H7 (cell line): ENCODE measurements around the gene HOXD12. TPM values are rescaled to one million over a fixed set of nuclear protein-coding genes. Genes with fewer than 3 reads are reported as not detected.

Experiments used
- DNase-seq: peaks from one replicate; pipeline ENCODE4 v3.0.0; 2012
- H3K27me3 ChIP-seq: 2 replicates; pipeline ENCODE4 v1.6.0; 2011; ENCODE audit warnings: mild to moderate bottlenecking, low read length; ENCODE audit not compliant: control insufficient read depth, insufficient read depth
- H3K36me3 ChIP-seq: replicated peaks from 2 replicates; pipeline ENCODE4 v1.5.1; 2011; ENCODE audit warnings: low read length; ENCODE audit not compliant: control insufficient read depth, insufficient read depth
- H3K4me3 ChIP-seq: 2 replicates; pipeline ENCODE4 v1.5.1; 2011; ENCODE audit warnings: low read depth, mild to moderate bottlenecking, control low read depth, low read length, moderate library complexity; ENCODE audit not compliant: insufficient read depth
- total RNA-seq: library from RNA; depleted of rRNA; stranded (reverse); fragments of >200 nt; shearing (Covaris generic); gene quantifications from 2 replicates; pipeline ENCODE4 v1.2.3, GENCODE V29; 2014

Gene HOXD12
- total RNA-seq, 1 experiment from 2014 or later, result not detected

GRCh38 chr2:176145085-176145969, 45.7 kb downstream of the HOXD12 start:
- Histone ChIP-seq H3K4me3 (no peak overlapping the region), H3K36me3 (no peaks in the 10 kb centered on the region), H3K27me3 (peaks cover 96% of the 10 kb centered on the region)
- no peak for DNase-seq

GRCh38 chr2:176146101-176146500, 46.5 kb downstream of the HOXD12 start:
- peaks cover 98% of the 10 kb centered on the region for H3K27me3 ChIP-seq
- no peak overlapping the region for H3K4me3 ChIP-seq
- no peak for DNase-seq
- no peaks in the 10 kb centered on the region for H3K36me3 ChIP-seq

GRCh38 chr2:176146645-176147044, 47.0 kb downstream of the HOXD12 start:
- Histone ChIP-seq H3K36me3 (no peaks in the 10 kb centered on the region), H3K27me3 (peaks cover 98% of the 10 kb centered on the region), H3K4me3 (no peak overlapping the region)
- no peak for DNase-seq

GRCh38 chr2:176147210-176147799, 47.7 kb downstream of the HOXD12 start:
- H3K36me3 ChIP-seq, result no peaks in the 10 kb centered on the region
- H3K4me3 ChIP-seq, result no peak overlapping the region
- DNase-seq, result no peak
- peaks cover 98% of the 10 kb centered on the region for H3K27me3 ChIP-seq

GRCh38 chr2:176147800-176148496, 48.4 kb downstream of the HOXD12 start:
- no peaks in the 10 kb centered on the region for H3K36me3 ChIP-seq
- no peak overlapping the region for H3K4me3 ChIP-seq
- H3K27me3 ChIP-seq, result peaks cover 98% of the 10 kb centered on the region
- DNase-seq, result peak; percentile 67

GRCh38 chr2:176148751-176149421, 49.3 kb downstream of the HOXD12 start:
- no peak for DNase-seq
- peaks cover 98% of the 10 kb centered on the region for H3K27me3 ChIP-seq

GRCh38 chr2:176149481-176149938, 49.9 kb downstream of the HOXD12 start:
- Histone ChIP-seq H3K27me3 (peaks cover 100% of the 10 kb centered on the region), H3K36me3 (no peaks in the 10 kb centered on the region), H3K4me3 (no peak overlapping the region)
- peak; percentile 68 for DNase-seq

More at GRCh38 chr2:176148751-176149421, 49.3 kb downstream of the HOXD12 start:
- Histone ChIP-seq H3K36me3 (no peaks in the 10 kb centered on the region), H3K4me3 (no peak overlapping the region)

- H3K27me3 ChIP-seq, result peaks cover 100% of the 10 kb centered on the region
- no peaks in the 10 kb centered on the region for H3K36me3 ChIP-seq
- H3K4me3 ChIP-seq, result no peak overlapping the region
- DNase-seq, result peak; percentile 53
Observed at GRCh38 chr2:176149939-176150583, 50.5 kb downstream of the HOXD12 start.

GRCh38 chr2:176150584-176151441, 51.2 kb downstream of the HOXD12 start:
- Histone ChIP-seq H3K27me3 (peaks cover 100% of the 10 kb centered on the region), H3K4me3 (no peak overlapping the region), H3K36me3 (no peaks in the 10 kb centered on the region)
- DNase-seq, result peak; percentile 69

GRCh38 chr2:176151442-176152287, 52.1 kb downstream of the HOXD12 start, which contains the start of gene HOXD4:
TSS of gene HOXD4 (plus strand) at chr2:176151550. CDS start at chr2:176151634, 84 bp downstream.
- no peaks in the 10 kb centered on the region for H3K36me3 ChIP-seq

More at GRCh38 chr2:176151442-176152287, 52.1 kb downstream of the HOXD12 start, which contains the start of gene HOXD4:
- Histone ChIP-seq H3K27me3 (peaks cover 100% of the 10 kb centered on the region), H3K4me3 (no peak within 1 kb of the TSS)
- peak; percentile 81 for DNase-seq
